ENCODE measurements around the gene TMEM151A. TPM values are rescaled to one million over a fixed set of nuclear protein-coding genes. Genes with fewer than 3 reads are reported as not detected.

The TMEM151A gene
- total and polyA plus RNA-seq, 2 of the 4 experiments (the other 2 are of a cell fraction): 0.03 TPM; not detected in 1

GRCh38 chr11:66343176-66343575 lies 51.5 kb downstream of the TMEM151A start:
- no peak overlapping the region for H3K4ac ChIP-seq (ENCODE audit: low read depth, low read length)
- H4K20me1 ChIP-seq (ENCODE audit: insufficient read depth, low read length): peaks cover 15% of the 10 kb centered on the region
- no peak overlapping the region for H3K56ac ChIP-seq (ENCODE audit: extremely low read depth, insufficient read depth, low read length)
- ChIA-PET CTCF (no interaction called here), POLR2A (ENCODE audit: unreplicated experiment) (no interaction called here)
- no peak overlapping the region for H3K4me3 ChIP-seq (ENCODE audit: insufficient read depth, low read depth, low read length)
- 90% methylated on average over 2 of the region's 8 CpGs; no CpG with 5 or more reads in 1 of the 2 experiments for WGBS, 2 experiments (ENCODE audit: extremely low coverage in 2 of 2, insufficient read length in 1 of 2)
- H2BK15ac ChIP-seq (ENCODE audit: low read depth, low read length): no peak overlapping the region
- 0 out of 2 replicates have a peak overlapping the region, but pooled peaks have one; percentile 0 for H2AK5ac ChIP-seq (ENCODE audit: low read depth, low read length)
- intact Hi-C loops (cut with micrococcal nuclease) (no loop called here), dilution Hi-C loops (cut with HindIII; ENCODE audit: low sequenced_read_pairs, unreplicated experiment) (no loop called here), in situ Hi-C loops (cut with MboI; ENCODE audit: low sequenced_read_pairs) (no loop called here)
- H2AFZ ChIP-seq (replicated peaks; ENCODE audit: low read length, poor library complexity): no peak overlapping the region
- no peak overlapping the region for H3K9ac ChIP-seq (ENCODE audit: low read depth, low read length)
- H2AK9ac ChIP-seq (replicated peaks; ENCODE audit: low read depth, low read length, poor library complexity): no peak overlapping the region
- no peak overlapping the region for H3K18ac ChIP-seq (ENCODE audit: low read depth, low read length)
- no peak overlapping the region for H3K27ac ChIP-seq (ENCODE audit: insufficient read depth, low read length)
- H3K79me1 ChIP-seq (ENCODE audit: low read depth in 1 of 2, low read length in 2 of 2): peaks cover 28 to 69% of the 10 kb centered on the region in 2 experiments
- H3K4me1 ChIP-seq (ENCODE audit: control insufficient read depth, insufficient read depth, low read length): peaks cover 12% of the 10 kb centered on the region
- H3K9me3 ChIP-seq (ENCODE audit: control insufficient read depth, insufficient read depth, low read length): no peaks in the 10 kb centered on the region
- peaks cover 24% of the 10 kb centered on the region for H3K36me3 ChIP-seq (ENCODE audit: control insufficient read depth, insufficient read depth, low read length)
- H3K27me3 ChIP-seq (ENCODE audit: control insufficient read depth, insufficient read depth, low read length): no peaks in the 10 kb centered on the region
- 0 out of 2 replicates have a peak overlapping the region, but pooled peaks have one; percentile 2 for H2BK120ac ChIP-seq (ENCODE audit: low read depth, low read length)
- no peak overlapping the region for H2BK5ac ChIP-seq (ENCODE audit: low read depth, low read length, poor library complexity, severe bottlenecking)
- no peak for ATAC-seq (ENCODE audit: low read depth)
- no peak overlapping the region for H4K5ac ChIP-seq (ENCODE audit: low read depth, low read length)
- no peak overlapping the region for H3K23ac ChIP-seq (ENCODE audit: low read depth, low read length)
- H3K9me1 ChIP-seq (ENCODE audit: insufficient read depth, low read length): peaks cover 9% of the 10 kb centered on the region; the same call in 1 of the 2 replicates
- H3K4me2 ChIP-seq (ENCODE audit: low read depth, low read length): peak overlapping the region; percentile 7; the same call in 1 of the 2 replicates
- no peak overlapping the region for H3K14ac ChIP-seq (replicated peaks; ENCODE audit: low read depth, low read length)
- no peak for TF ChIP-seq RCOR1 (IDR thresholded peaks at IDR 0.05; ENCODE audit: insufficient replicate concordance, low read length)
- TF ChIP-seq MAFK (IDR thresholded peaks at IDR 0.05; ENCODE audit: low read depth, low read length): peak; percentile 47; the same call in 1 of the 2 replicates
- TF ChIP-seq SMC3 (IDR thresholded peaks at IDR 0.05; ENCODE audit: low read depth, low read length): no peak
- no TSS peak for BruUV-seq (replicated peaks)
- H4K8ac ChIP-seq (ENCODE audit: low read depth in 2 of 2, low read length in 2 of 2): no peak overlapping the region
- H2BK20ac ChIP-seq (ENCODE audit: low read depth, low read length): no peak overlapping the region
- peak; percentile 48 for DNase-seq
- no peak overlapping the region for H4K91ac ChIP-seq (ENCODE audit: insufficient read depth, low read depth, low read length)

All from IMR-90 (cell line).